ENCODE data around the gene PLA2G6.
"Not testable (repeated sequence)": the region's sequence is repeated elsewhere in the genome, so short reads cannot be mapped to it uniquely, and the experiment has no call there.

DNA sequence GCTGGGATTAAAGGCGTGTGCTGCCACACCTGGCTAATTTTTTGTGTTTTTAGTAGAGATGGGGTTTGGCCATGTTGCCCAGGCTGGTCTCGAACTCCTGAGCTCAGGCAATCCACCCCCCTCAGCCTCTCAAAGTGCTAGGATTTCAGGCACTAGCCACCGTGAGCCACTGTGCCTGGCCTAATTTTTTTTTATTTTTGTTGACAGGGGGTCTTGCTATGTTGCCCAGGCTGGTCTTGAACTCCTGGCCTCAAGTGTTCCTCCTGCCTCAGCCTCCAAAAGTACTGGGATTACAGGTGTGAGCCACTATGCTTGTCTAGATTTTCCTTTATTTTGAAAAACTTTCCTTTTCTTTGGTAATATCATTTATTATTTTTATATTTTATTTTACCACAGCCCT, 35.5 kb downstream of the PLA2G6 start:
- TF ChIP-seq ZNF138 (tag by site-specific recombination; IDR thresholded peaks at IDR 0.05; ENCODE audit: borderline replicate concordance); ZNF600 (tag by site-specific recombination; IDR thresholded peaks at IDR 0.05): not testable (repeated sequence)
